H9 (cell line): ENCODE measurements around the gene P2RY14. TPM values are rescaled to one million over a fixed set of nuclear protein-coding genes. Genes with fewer than 3 reads are reported as not detected.

Source experiments
- DNase-seq: peaks from one replicate; pipeline ENCODE4 v3.0.0-alpha.2; 2017
- H2AFZ ChIP-seq: one replicate; pipeline ENCODE4 v1.6.1; 2013; ENCODE audit warnings: mild to moderate bottlenecking, low read length, control low read depth, moderate library complexity
- H2AK5ac ChIP-seq: 2 replicates; pipeline ENCODE4 v1.6.1; 2013; ENCODE audit warnings: low read length, control low read depth, mixed read lengths; ENCODE audit not compliant: insufficient read length
- H2BK120ac ChIP-seq: one replicate; pipeline ENCODE4 v1.6.1; 2013; ENCODE audit warnings: low read depth, mild to moderate bottlenecking, low read length, control low read depth, inconsistent platforms; ENCODE audit not compliant: poor library complexity, severe bottlenecking
- H2BK12ac ChIP-seq: 2 replicates; pipeline ENCODE4 v1.6.1; 2013; ENCODE audit warnings: low read length, control low read depth, mixed read lengths, low read depth; ENCODE audit not compliant: insufficient read length
- H2BK15ac ChIP-seq: 2 replicates; pipeline ENCODE4 v1.6.1; 2013; ENCODE audit warnings: low read depth, low read length, control low read depth
- H2BK20ac ChIP-seq: one replicate; pipeline ENCODE4 v1.6.1; 2013; ENCODE audit warnings: low read depth, mild to moderate bottlenecking, low read length, control low read depth, inconsistent platforms; ENCODE audit not compliant: poor library complexity, severe bottlenecking
- H2BK5ac ChIP-seq: 2 replicates; pipeline ENCODE4 v1.6.1; 2013; ENCODE audit warnings: low read length, control low read depth, mixed read lengths; ENCODE audit not compliant: insufficient read length
- H3K14ac ChIP-seq: 2 replicates; pipeline ENCODE4 v1.6.1; 2013; ENCODE audit warnings: low read length, control low read depth; ENCODE audit not compliant: insufficient read depth
- H3K18ac ChIP-seq: 2 replicates; pipeline ENCODE4 v1.6.1; 2013; ENCODE audit warnings: low read depth, mild to moderate bottlenecking, mixed read lengths, low read length, control low read depth; ENCODE audit not compliant: insufficient read length
- H3K23ac ChIP-seq: 2 replicates; pipeline ENCODE4 v1.6.1; 2013; ENCODE audit warnings: low read length, control low read depth, mixed read lengths, low read depth; ENCODE audit not compliant: insufficient read length
- H3K23me2 ChIP-seq: 2 replicates; pipeline ENCODE4 v1.6.1; 2013; ENCODE audit warnings: low read depth, mild to moderate bottlenecking, mixed read lengths, low read length, control low read depth; ENCODE audit not compliant: insufficient read length, poor library complexity, severe bottlenecking
- H3K27ac ChIP-seq: 2 replicates; pipeline ENCODE4 v1.5.1; 2013; ENCODE audit warnings: low read length, control low read depth, mixed read lengths, low read depth; ENCODE audit not compliant: insufficient read length
- H3K27me3 ChIP-seq: 2 replicates; pipeline ENCODE4 v1.6.1; 2013; ENCODE audit warnings: low read length, control low read depth, inconsistent platforms; ENCODE audit not compliant: insufficient read depth
- H3K4ac ChIP-seq: 2 replicates; pipeline ENCODE4 v1.6.1; 2013; ENCODE audit warnings: low read depth, mild to moderate bottlenecking, control low read depth, inconsistent platforms, low read length, moderate library complexity
- H3K4me1 ChIP-seq: 2 replicates; pipeline ENCODE4 v1.6.1; 2013; ENCODE audit warnings: low read length, control low read depth, inconsistent platforms; ENCODE audit not compliant: insufficient read depth
- H3K4me2 ChIP-seq: 2 replicates; pipeline ENCODE4 v1.6.1; 2013; ENCODE audit warnings: low read length, control low read depth, mixed read lengths; ENCODE audit not compliant: insufficient read length, insufficient read depth
- H3K56ac ChIP-seq: 2 replicates; pipeline ENCODE4 v1.6.1; 2013; ENCODE audit warnings: low read depth, mild to moderate bottlenecking, mixed read lengths, low read length, control low read depth; ENCODE audit not compliant: insufficient read length
- H3K79me1 ChIP-seq: 2 replicates; pipeline ENCODE4 v1.6.1; 2013; ENCODE audit warnings: low read depth, mild to moderate bottlenecking, moderate library complexity, low read length, control low read depth, inconsistent platforms; ENCODE audit not compliant: insufficient read depth, poor library complexity, severe bottlenecking
- H3K79me2 ChIP-seq: 2 replicates; pipeline ENCODE4 v1.6.1; 2013; ENCODE audit warnings: low read length, control low read depth, inconsistent platforms; ENCODE audit not compliant: insufficient read depth
- H3K9ac ChIP-seq: 2 replicates; pipeline ENCODE4 v1.6.1; 2013; ENCODE audit warnings: low read length, control low read depth, mixed read lengths; ENCODE audit not compliant: insufficient read length; ENCODE audit errors: extremely low read depth
- H3K9me3 ChIP-seq: one replicate; pipeline ENCODE4 v1.6.1; 2013; ENCODE audit warnings: low read depth, low read length, inconsistent platforms; ENCODE audit not compliant: control insufficient read depth
- H3T11ph ChIP-seq: one replicate; pipeline ENCODE4 v1.6.1; 2013; ENCODE audit warnings: mild to moderate bottlenecking, low read length, control low read depth, inconsistent platforms
- H4K20me1 ChIP-seq: one replicate; pipeline ENCODE4 v1.6.1; 2013; ENCODE audit not compliant: control insufficient read depth, insufficient read length, insufficient read depth
- H4K5ac ChIP-seq: 2 replicates; pipeline ENCODE4 v1.6.1; 2013; ENCODE audit warnings: low read depth, mild to moderate bottlenecking, mixed read lengths, low read length, control low read depth; ENCODE audit not compliant: insufficient read length
- H4K8ac ChIP-seq: replicated peaks from 2 replicates; pipeline ENCODE4 v1.6.1; 2013; ENCODE audit warnings: low read length, control low read depth, mixed read lengths, low read depth; ENCODE audit not compliant: insufficient read length
- H4K91ac ChIP-seq: 2 replicates; pipeline ENCODE4 v1.6.1; 2013; ENCODE audit warnings: low read depth, mild to moderate bottlenecking, moderate library complexity, mixed read lengths, low read length, control low read depth; ENCODE audit not compliant: insufficient read length
- H3K27ac Mint-ChIP-seq, 3 experiments: 2 replicates in 2 of 3; 3 replicates in 1 of 3; pipeline ENCODE4 v1.8.0; 2020 to 2021; ENCODE audit warnings: mixed read lengths in 3 of 3, mild to moderate bottlenecking in 1 of 3, moderate library complexity in 1 of 3
- H3K27me3 Mint-ChIP-seq: 2 replicates; pipeline ENCODE4 v1.8.0; 2021; ENCODE audit warnings: low read depth, mild to moderate bottlenecking, moderate library complexity, mixed read lengths
- H3K36me3 Mint-ChIP-seq, 3 experiments: 2 replicates in 2 of 3; 3 replicates in 1 of 3; pipeline ENCODE4 v1.8.0; 2020 to 2021; ENCODE audit warnings: low read depth in 3 of 3, mixed read lengths in 3 of 3; ENCODE audit not compliant: insufficient read depth in 1 of 3
- H3K4me1 Mint-ChIP-seq, 2 experiments: 2 replicates each; pipeline ENCODE4 v1.8.0; 2020; ENCODE audit warnings: mixed read lengths in 2 of 2
- H3K4me3 Mint-ChIP-seq, 2 experiments: 2 replicates in 1 of 2; 3 replicates in 1 of 2; pipeline ENCODE4 v1.8.0; 2020 to 2021; ENCODE audit warnings: mild to moderate bottlenecking in 2 of 2, mixed read lengths in 2 of 2, moderate library complexity in 1 of 2
- H3K9me3 Mint-ChIP-seq, 2 experiments: 2 replicates in 1 of 2; 3 replicates in 1 of 2; pipeline ENCODE4 v1.8.0; 2020; ENCODE audit warnings: mild to moderate bottlenecking in 2 of 2, mixed read lengths in 2 of 2, moderate library complexity in 1 of 2
- CTCF ChIP-seq: fragments of 200-600 bp; sonication (generic); conservative IDR thresholded peaks from 3 replicates; pipeline ENCODE4 v1.8.0; 2021; ENCODE audit warnings: antibody characterized with exemption, mild to moderate bottlenecking
- WGBS: extraction: QIAGEN DNeasy Blood & Tissue Kit; methylation state at CpG from one replicate; pipeline ENCODE4 v1.1.7; 2013; ENCODE audit warnings: missing lambda C conversion rate, low lambda C conversion rate, mixed read lengths; ENCODE audit not compliant: insufficient read length; ENCODE audit errors: extremely low coverage; 5-methylcytosine and 5-hydroxymethylcytosine counted together
- total RNA-seq: library from RNA; stranded (reverse); gene quantifications from 2 replicates; pipeline ENCODE4 v1.2.1, GENCODE V29; 2021

P2RY14 gene
- total RNA-seq, 1 experiment from 2014 or later = not detected

GRCh38 chr3:151306168-151306810 lies 27.9 kb upstream of the P2RY14 start:
- DNase-seq = no peak
- Histone ChIP-seq H2BK15ac (no peak overlapping the region), H4K8ac (no peak overlapping the region), H4K20me1 (no peaks in the 10 kb centered on the region), H3K9me3 (no peaks in the 10 kb centered on the region), H4K91ac (no peak overlapping the region), H3K18ac (no peak overlapping the region), H3K9ac (no peak overlapping the region), H3K4me2 (no peak overlapping the region), H3K4ac (no peak overlapping the region), H2AK5ac (no peak overlapping the region), H3K79me2 (no peaks in the 10 kb centered on the region), H3K23ac (no peak overlapping the region), H2BK12ac (no peak overlapping the region), H3K14ac (no peak overlapping the region), H3K4me1 (peaks cover 12% of the 10 kb centered on the region; the same call in 1 of the 2 replicates), H3K79me1 (no peaks in the 10 kb centered on the region), H4K5ac (no peak overlapping the region), H3K56ac (no peak overlapping the region), H3K27ac (no peak overlapping the region), H3K23me2 (no peaks in the 10 kb centered on the region), H3K27me3 (no peaks in the 10 kb centered on the region), H2BK120ac (no peak overlapping the region), H3T11ph (no peak overlapping the region), H2AFZ (no peak overlapping the region), H2BK20ac (no peak overlapping the region), H2BK5ac (no peak overlapping the region)
- WGBS = no CpG with 5 or more reads among the region's 6 CpGs
- Mint-ChIP-seq H3K27ac (peak overlapping the region; percentile 4 to 84 (median 58); a peak in 4 of 7 replicates), H3K36me3 (no peaks in the 10 kb centered on the region), H3K9me3 (no peaks in the 10 kb centered on the region), H3K4me1 (peaks cover 37 to 44% of the 10 kb centered on the region in 2 experiments), H3K4me3 (no peak overlapping the region), H3K27me3 (no peaks in the 10 kb centered on the region)
- TF ChIP-seq CTCF = no peak
